OCI-LY1 (cell line): ENCODE data around the gene DET1.

ENCODE experiments used
- CTCF ChIP-seq: fragments of 200-600 bp; sonication (generic), shearing (Covaris generic); IDR thresholded peaks from 2 replicates; pipeline ENCODE4 v1.5.1; 2017; ENCODE audit warnings: mild to moderate bottlenecking, antibody characterized with exemption, low read length, moderate library complexity, mixed read lengths
- EZH2 ChIP-seq: fragments of 200-600 bp; sonication (generic), shearing (Covaris generic); IDR thresholded peaks from 2 replicates; pipeline ENCODE4 v1.8.0; 2017; ENCODE audit warnings: borderline replicate concordance, mixed run types, mild to moderate bottlenecking, antibody characterized with exemption, low read length, moderate library complexity, mixed read lengths

- TF ChIP-seq CTCF (no peak), EZH2 (no peak)
These were observed 28.2 kb upstream of the DET1 start for GRCh38 chr15:88574655-88575054.
